Ishikawa (cell line): ENCODE measurements around the gene ISM2.

ENCODE experiments used
- CEBPB ChIP-seq: IDR thresholded peaks from 2 replicates; pipeline ENCODE4 v1.6.1; 2012
- CREB1 ChIP-seq: IDR thresholded peaks from 2 replicates; pipeline ENCODE4 v1.6.1; 2012; ENCODE audit warnings: low read depth
- EGR1 ChIP-seq: IDR thresholded peaks from 2 replicates; pipeline ENCODE4 v1.6.1; 2012
- EP300 ChIP-seq: IDR thresholded peaks from 2 replicates; pipeline ENCODE4 v1.6.1; 2012; ENCODE audit warnings: borderline replicate concordance
- FOXM1 ChIP-seq: IDR thresholded peaks from 2 replicates; pipeline ENCODE4 v1.6.1; 2012; ENCODE audit warnings: low read depth, borderline replicate concordance
- NFIC ChIP-seq: IDR thresholded peaks from 2 replicates; pipeline ENCODE4 v1.6.1; 2012
- RAD21 ChIP-seq: IDR thresholded peaks from 2 replicates; pipeline ENCODE4 v1.6.1; 2012; ENCODE audit warnings: low read depth
- REST ChIP-seq: IDR thresholded peaks from 2 replicates; pipeline ENCODE4 v1.6.1; 2012; ENCODE audit warnings: low read depth, mild to moderate bottlenecking
- TAF1 ChIP-seq: IDR thresholded peaks from 2 replicates; pipeline ENCODE4 v1.6.1; 2012; ENCODE audit warnings: low read depth, mild to moderate bottlenecking
- TCF12 ChIP-seq: IDR thresholded peaks from 2 replicates; pipeline ENCODE4 v1.6.1; 2012; ENCODE audit warnings: low read depth
- TEAD4 ChIP-seq: IDR thresholded peaks from 2 replicates; pipeline ENCODE4 v1.6.1; 2012
- YY1 ChIP-seq: IDR thresholded peaks from 2 replicates; pipeline ENCODE4 v1.6.1; 2012; ENCODE audit warnings: low read depth
- ZBTB7A ChIP-seq: IDR thresholded peaks from 2 replicates; pipeline ENCODE4 v1.6.1; 2012; ENCODE audit warnings: low read depth
- TF ChIP-seq, protein P1 (sequence below): IDR thresholded peaks from 2 replicates; pipeline ENCODE4 v1.6.1; 2012
- TF ChIP-seq, protein P2 (sequence below): IDR thresholded peaks from 2 replicates; pipeline ENCODE4 v1.6.1; 2012

Gene ISM2

DNA sequence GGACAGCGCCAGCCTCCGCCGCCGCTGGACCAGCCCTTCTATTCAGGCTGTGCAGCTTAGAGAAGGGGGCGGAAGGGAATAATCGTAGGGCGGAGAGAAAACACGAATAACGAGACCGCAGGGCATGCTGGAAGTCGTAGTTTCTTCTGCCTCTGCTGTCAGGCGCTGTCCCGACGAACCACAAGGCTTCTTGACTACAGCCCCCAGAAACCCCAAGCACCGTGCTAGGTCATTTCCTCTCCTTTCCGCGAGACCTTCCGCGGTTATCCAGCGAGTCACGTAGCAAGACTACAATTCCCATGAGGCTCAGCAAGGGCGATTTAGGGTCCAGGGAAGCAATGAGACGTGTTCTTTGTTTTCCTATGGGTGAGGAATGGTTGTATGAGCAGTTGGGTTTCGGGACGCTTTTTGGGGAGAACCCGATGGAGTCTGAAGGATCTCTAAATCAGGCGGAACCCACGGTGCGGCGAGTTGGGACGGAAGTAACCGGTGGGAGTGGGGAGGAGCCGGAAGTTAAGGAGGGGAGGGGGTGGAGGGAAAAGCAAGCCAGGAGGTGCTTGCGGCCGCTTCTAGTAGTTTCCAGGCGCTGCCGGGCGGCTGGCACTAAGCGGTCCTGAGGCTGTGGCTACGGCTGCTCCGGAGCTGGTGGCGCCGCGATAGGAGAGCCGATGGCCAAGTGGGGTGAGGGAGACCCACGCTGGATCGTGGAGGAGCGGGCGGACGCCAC lies 40.9 kb downstream of the ISM2 start, which contains the start of the genes AHSA1 and VIPAS39:
Gene AHSA1 (plus strand): TSS at position 572 of the 727 bp plus-strand sequence. CDS start 97 bp downstream, at position 669.
Gene VIPAS39 (minus strand): TSS at position 80 of the 727 bp plus-strand sequence. CDS start 3,499 bp downstream, outside the sequence.
- TF ChIP-seq YY1 (peak; percentile 20; the same call in 1 of the 2 replicates), TCF12 (peak; percentile 20; the same call in 1 of the 2 replicates), EP300 (no peak), REST (no peak), CREB1 (peak; percentile 93), FOXM1 (no peak; the same call in 1 of the 2 replicates), ZBTB7A (no peak), CEBPB (no peak), RAD21 (no peak), TEAD4 (no peak), TAF1 (peak; percentile 93), EGR1 (no peak), NFIC (no peak)
- TF ChIP-seq, protein P1, sequence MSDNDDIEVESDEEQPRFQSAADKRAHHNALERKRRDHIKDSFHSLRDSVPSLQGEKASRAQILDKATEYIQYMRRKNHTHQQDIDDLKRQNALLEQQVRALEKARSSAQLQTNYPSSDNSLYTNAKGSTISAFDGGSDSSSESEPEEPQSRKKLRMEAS = peak; percentile 69
- TF ChIP-seq, protein P2, sequence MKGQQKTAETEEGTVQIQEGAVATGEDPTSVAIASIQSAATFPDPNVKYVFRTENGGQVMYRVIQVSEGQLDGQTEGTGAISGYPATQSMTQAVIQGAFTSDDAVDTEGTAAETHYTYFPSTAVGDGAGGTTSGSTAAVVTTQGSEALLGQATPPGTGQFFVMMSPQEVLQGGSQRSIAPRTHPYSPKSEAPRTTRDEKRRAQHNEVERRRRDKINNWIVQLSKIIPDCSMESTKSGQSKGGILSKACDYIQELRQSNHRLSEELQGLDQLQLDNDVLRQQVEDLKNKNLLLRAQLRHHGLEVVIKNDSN = no peak

DNA sequence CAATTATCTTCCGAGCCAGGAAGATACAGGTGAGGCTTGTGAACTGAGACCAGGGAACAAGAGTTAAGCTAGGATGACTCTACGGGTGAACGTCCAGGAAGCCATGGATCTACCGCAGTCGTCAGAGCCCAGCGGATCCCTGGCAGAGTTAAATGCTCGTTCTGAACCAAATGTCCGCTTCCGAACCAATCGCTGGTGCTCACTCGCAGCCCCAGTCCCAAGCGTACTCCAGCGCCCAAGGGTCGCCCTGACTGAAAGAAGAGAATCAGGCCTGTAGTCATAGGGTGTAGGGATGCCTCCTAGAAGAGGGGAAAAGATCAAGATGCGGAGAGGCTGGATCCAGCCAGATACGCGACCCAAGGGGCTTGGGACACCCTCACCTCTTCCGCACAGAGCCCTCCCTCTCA lies 41.5 kb downstream of the ISM2 start:
- TF ChIP-seq CREB1 (no peak), ZBTB7A (no peak), REST (no peak), YY1 (no peak), FOXM1 (no peak), TCF12 (no peak), TEAD4 (no peak), EGR1 (no peak), CEBPB (no peak), NFIC (no peak), EP300 (no peak), RAD21 (no peak)
- TF ChIP-seq, protein P1 = no peak
- TF ChIP-seq, protein P2 = no peak

DNA sequence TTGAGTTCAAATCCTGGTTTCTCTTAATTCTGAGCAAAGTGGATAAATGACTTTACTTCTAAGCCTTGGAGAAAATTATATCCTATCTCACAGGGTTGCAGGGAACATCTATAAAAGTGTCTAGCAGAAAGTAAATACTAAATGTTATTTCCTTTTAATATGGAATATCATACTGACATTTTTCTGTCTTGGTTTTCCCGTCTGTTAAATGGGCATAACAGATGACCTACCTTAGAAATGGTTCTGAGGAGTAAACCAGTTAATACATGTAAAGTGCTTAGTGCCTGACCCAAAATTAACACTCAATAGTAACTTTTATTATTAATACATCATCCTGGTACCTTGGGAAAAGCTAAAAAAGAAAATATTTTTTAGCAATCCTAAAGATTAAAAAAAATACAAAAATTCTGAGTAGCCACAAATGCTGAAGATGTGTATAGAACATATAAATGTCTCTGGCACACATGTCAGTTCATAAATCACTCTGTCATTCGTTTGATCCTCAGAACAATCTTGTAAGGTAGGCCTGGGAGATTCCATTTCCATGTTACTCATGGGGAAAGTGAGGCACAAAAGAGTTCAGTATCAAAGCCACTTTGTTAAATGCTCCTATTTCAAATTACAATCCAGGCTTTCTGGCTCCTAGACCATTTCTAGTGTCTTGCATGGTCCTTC lies 42.5 kb downstream of the ISM2 start:
- TF ChIP-seq EGR1 = no peak
- TF ChIP-seq, protein P2 = no peak
- no peak for TF ChIP-seq FOXM1
- no peak for TF ChIP-seq NFIC
- TF ChIP-seq TCF12 = no peak
- TF ChIP-seq YY1 = no peak
- TF ChIP-seq TEAD4 = no peak
- no peak for TF ChIP-seq CEBPB
- TF ChIP-seq EP300 = no peak

DNA sequence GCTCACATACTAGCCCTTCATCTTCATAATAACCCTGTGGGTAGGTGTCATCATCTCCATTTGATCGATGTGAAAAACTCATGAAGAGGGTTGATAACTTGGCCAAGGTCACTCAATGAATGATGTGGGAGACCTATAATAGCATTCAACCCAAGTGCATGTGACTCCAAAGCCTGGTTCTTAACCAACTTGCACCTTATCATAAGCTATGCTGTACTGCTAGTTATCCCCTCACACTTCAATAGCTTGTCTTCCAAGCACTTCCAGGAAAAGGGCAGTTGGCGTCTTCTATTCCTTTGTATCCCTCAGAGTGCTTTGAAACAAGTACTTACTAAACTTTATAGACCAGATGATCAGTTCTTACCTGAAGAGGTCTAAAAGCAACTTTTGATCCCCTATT lies 56.4 kb downstream of the ISM2 start:
- TF ChIP-seq, protein P1 = no peak
- TF ChIP-seq TAF1 (no peak), ZBTB7A (no peak), NFIC (no peak), RAD21 (no peak), TEAD4 (no peak), EP300 (no peak), REST (no peak), CREB1 (no peak), TCF12 (no peak), CEBPB (no peak), FOXM1 (no peak), YY1 (no peak)
- TF ChIP-seq, protein P2 = no peak
